T-helper 1 cell treated with Interleukin-12 subunit alpha and Interleukin-12 subunit beta and Interleukin-4 antibody, amounts not matched to agents 30 ng/mL and 1 ng/mL, for 36 hours (primary cell): ENCODE data around the gene SMAD3. TPM values are rescaled to one million over a fixed set of nuclear protein-coding genes. Genes with fewer than 3 reads are reported as not detected.
"Not testable (repeated sequence)": the region's sequence is repeated elsewhere in the genome, so short reads cannot be mapped to it uniquely, and the experiment has no call there.

Experiments
- intact Hi-C: fragments of 100-400 bp; cut with micrococcal nuclease; formaldehyde crosslinking; loops from one replicate; pipeline ENCODE4 v1.15.1; 2024
- total RNA-seq: library from RNA; stranded (reverse); gene quantifications from 2 replicates; pipeline ENCODE4 v1.2.3, GENCODE V29; 2022

Gene SMAD3
- total RNA-seq, 1 donor from 2014 or later: 181 TPM

- intact Hi-C loops: no loop called here
Measured at GRCh38 chr15:67107014-67107812, 41.8 kb downstream of the SMAD3 start.

GRCh38 chr15:67108122-67108961 lies 42.9 kb downstream of the SMAD3 start:
- intact Hi-C loops: no loop called here

GRCh38 chr15:67109141-67110034 lies 44.0 kb downstream of the SMAD3 start:
- intact Hi-C loops: no loop called here

GRCh38 chr15:67110361-67110781 lies 45.0 kb downstream of the SMAD3 start:
- intact Hi-C loops: no loop called here

- intact Hi-C loops: loop anchor here (1.0 kb wide), 2 partner anchors 9 to 10 kb away; no protein-coding TSS in a partner anchor
Measured at GRCh38 chr15:67110958-67111864, 45.8 kb downstream of the SMAD3 start.

- intact Hi-C loops: loop anchor here (2.0 kb wide), 1 partner anchor 23 kb away; no protein-coding TSS in a partner anchor
Measured at GRCh38 chr15:67114046-67114445, 48.6 kb downstream of the SMAD3 start.

GRCh38 chr15:67114846-67115585 lies 49.6 kb downstream of the SMAD3 start:
- intact Hi-C loops: loop anchor here (1.0 to 2.0 kb wide), 2 partner anchors 13 to 24 kb away; no protein-coding TSS in a partner anchor

- intact Hi-C loops: loop anchor here (1.0 to 2.0 kb wide), 2 partner anchors 13 to 25 kb away; no protein-coding TSS in a partner anchor
Measured at GRCh38 chr15:67115586-67115969, 50.2 kb downstream of the SMAD3 start.

GRCh38 chr15:67116742-67117141 lies 51.3 kb downstream of the SMAD3 start:
- intact Hi-C loops: no loop called here

GRCh38 chr15:67117370-67117769 lies 52.0 kb downstream of the SMAD3 start:
- intact Hi-C loops: no loop called here

- intact Hi-C loops: no loop called here
Measured at GRCh38 chr15:67118808-67119207, 53.4 kb downstream of the SMAD3 start.

- intact Hi-C loops: no loop called here
Measured at GRCh38 chr15:67119238-67119846, 53.9 kb downstream of the SMAD3 start.

- intact Hi-C loops: loop anchor here (2.0 kb wide), 1 partner anchor 55 kb away; the partner anchor contains the start of gene SMAD3
Measured at GRCh38 chr15:67120009-67120838, 54.8 kb downstream of the SMAD3 start.

GRCh38 chr15:67120839-67121643 lies 55.6 kb downstream of the SMAD3 start:
- intact Hi-C loops: loop anchor here (1.0 to 2.0 kb wide), 7 partner anchors 9 to 56 kb away; partner anchors contain the start of gene SMAD3

GRCh38 chr15:67121644-67122605 lies 56.5 kb downstream of the SMAD3 start:
- intact Hi-C loops: loop anchor here (1.0 to 2.0 kb wide), 7 partner anchors 8 to 57 kb away; partner anchors contain the start of gene SMAD3

GRCh38 chr15:67122816-67123215 lies 57.4 kb downstream of the SMAD3 start:
- intact Hi-C loops: not testable (repeated sequence)
